T47D (cell line): ENCODE measurements around the gene TTF2.
"Not testable (repeated sequence)": the region's sequence is repeated elsewhere in the genome, so short reads cannot be mapped to it uniquely, and the experiment has no call there.

Source experiments
- DNase-seq, 2 experiments: peaks; one replicate each; pipeline versions ENCODE4 v3.0.0 to v3.0.0-alpha.2; 2011 to 2012; ENCODE audit warnings: low read depth in 1 of 2, low spot score in 1 of 2
- JUND ChIP-seq: IDR thresholded peaks from 2 replicates; pipeline ENCODE4 v1.6.1; 2012; ENCODE audit warnings: low read depth
- in situ Hi-C: cut with HindIII; loops from 2 replicates; pipeline ENCODE4 v1.10.0; 2016; ENCODE audit warnings: low sequenced_read_pairs, low pct_unique_long_range_greater_than_20kb

Gene TTF2

DNA sequence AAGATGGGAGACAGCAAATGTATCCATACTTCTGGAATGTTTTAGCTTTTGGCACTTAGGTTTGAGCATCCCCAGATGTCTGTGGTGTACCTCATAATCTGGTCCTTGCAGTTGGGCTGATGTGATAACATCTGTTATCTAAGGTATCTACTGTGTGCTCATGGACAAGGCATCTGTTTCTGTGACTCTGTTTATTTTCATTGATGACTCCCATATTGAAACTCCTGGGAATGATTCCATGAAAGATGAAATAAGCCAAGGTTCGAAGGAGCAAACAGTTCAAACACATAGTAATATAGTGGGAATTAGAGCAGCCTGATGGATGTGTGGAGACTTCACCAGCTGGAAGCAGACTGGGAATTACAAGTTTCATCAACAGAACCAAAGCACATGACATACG is 82.1 kb downstream of the TTF2 start:
- no peak for DNase-seq
- no peak for TF ChIP-seq JUND
- in situ Hi-C loops = no loop called here

DNA sequence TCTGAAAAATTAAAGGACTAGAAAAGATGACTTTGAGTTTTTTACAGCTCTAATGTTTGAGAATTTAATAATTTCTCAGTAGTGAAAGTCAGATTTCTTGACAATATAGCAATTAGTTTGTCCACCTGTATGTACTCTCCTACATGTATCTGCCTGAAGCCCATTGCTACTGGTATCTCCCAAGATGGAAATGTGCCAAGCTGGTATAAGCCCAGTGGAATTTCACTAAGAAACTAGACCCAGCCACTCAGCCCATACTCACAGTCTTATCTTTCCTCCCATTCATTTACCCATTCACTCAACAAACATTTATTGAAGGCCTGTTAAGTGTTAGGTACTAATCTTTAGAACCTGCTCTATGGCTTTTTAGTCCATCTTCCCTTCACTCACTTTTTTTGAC is 83.0 kb downstream of the TTF2 start:
- TF ChIP-seq JUND = no peak
- in situ Hi-C loops = no loop called here
- no peak for DNase-seq

DNA sequence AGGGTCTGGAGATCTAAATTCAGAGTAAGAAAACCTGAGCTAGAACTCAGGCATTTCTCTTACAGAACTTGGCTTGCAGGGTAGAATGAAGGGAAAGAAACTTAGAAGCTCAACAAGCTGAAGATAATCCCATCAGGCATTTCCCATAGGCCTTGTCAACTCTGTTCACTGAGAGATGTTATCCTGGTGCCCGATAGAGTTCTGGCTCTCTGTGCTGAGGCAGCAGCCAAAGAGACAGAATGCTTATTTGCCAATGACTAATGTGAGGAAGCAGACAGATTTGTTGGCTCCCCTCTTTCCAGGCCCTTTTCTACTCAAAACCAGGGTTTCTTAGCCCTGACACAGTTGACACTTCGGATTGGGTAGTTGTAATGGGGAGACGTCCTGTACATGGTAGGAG is 83.7 kb downstream of the TTF2 start:
- no peak for TF ChIP-seq JUND
- in situ Hi-C loops = no loop called here
- no peak for DNase-seq

DNA sequence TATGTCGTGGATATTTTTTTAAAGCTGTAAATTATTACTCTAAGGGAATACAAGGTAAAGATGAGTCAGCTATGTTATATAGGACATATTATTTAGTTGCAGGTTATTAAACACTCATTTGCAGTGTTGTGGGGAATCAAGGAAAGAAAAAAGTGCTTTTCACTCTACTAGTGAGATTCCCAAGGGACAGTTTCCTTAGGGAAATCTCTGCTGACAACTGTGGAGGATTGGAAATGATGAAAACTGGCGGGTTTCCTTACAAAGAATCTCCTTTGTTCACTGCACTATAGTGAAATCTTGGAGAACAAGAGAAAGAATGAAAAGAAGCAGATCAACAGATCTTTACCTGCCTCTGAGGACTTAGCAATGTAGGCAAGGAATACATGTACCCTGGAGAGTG is 85.9 kb downstream of the TTF2 start:
- in situ Hi-C loops = no loop called here
- DNase-seq = no peak
- TF ChIP-seq JUND = no peak

DNA sequence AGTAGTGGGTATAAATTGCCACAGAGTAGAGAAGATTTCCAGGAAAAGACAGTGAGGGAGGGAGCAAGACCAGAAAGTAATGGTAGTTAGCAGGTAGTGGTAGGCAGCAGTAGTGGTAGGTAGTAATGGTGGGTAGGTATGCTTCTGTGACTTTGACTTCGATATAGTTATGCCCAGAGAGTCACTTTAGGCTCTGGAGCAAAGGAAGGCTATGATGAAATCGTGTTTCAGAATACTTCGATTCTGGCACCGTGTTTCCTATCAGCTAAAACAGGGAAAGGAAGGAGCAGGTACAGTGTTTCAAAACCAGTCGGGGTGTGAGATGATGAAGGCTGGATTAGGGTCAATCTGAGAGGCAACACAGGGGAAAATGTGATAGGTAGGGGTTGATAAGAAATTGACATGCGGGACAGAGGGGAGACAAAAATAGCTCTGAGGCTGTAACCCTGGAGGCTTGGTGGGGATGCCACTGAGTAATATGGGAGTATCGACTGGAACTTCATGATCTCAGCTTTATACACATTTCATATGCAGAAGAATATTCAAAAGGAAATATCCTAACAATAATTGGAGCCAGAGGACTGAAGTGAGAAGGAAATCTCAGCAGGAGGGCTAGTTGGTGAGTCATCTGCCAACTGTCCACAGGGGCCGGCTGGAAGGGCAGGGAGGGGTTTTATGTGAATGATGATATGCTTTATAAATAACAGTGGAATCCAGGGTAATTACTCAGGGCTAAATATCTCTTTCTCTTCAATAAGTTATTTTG is 86.6 kb downstream of the TTF2 start:
- in situ Hi-C loops = no loop called here

DNA sequence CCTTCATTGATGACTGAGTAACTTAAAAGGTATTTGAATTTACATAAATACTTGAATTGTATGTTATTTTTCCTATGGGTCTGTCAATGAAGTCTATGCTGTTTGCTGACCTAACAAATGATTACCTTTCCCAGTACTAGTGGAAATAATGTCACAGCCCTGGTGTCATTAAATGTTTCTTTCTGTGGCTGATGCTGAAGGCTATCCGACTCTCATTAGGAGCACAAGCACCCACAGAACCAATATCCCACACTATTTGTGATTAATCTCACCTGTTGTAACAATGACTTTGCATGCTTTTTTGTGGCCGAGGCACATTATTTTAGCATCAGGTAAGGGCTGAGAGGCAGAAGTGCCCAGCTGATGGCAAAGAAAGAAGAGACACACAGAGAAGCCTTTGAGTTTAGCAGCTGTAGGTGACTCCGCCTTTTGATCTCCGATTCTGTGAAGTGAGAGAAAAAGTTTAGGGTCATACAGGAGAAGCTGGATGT is 87.3 kb downstream of the TTF2 start:
- TF ChIP-seq JUND = no peak
- no peak for DNase-seq
- in situ Hi-C loops = no loop called here

More for the DNA sequence above, 86.6 kb downstream of the TTF2 start:
- DNase-seq = no peak
- TF ChIP-seq JUND = no peak

DNA sequence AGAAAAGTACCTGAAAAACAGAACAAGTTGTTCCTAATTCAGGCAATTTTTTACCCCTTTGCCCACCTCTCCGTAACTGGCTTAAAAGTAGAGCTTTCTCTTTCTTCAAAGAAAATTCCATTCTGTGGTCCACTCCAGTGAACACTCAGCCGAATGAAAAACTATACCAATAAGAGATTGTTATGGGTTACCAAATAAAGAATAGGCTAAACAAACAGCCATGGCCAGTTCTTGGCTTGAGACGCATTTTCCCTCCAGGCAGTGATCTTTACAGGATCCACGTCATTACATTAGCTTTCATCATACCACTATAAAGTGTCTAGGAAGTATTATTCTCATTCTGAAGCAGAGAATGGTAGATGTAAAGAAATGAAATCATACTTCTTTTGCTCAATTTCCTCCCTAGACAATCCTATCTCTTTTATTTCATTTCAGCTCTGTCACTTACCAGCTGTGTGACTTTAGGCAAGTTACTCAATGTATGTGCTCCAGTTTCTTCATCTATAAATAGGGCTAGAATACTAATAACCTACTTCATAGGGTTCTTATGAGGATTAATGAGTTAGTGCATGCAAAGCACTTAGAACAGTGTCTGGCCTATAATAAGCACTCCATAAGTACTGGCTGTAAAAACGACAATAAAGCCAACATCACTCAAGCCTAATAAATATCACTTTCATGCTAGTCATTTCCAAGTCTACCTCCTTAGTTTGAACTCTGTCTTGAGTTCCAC is 87.9 kb downstream of the TTF2 start:
- in situ Hi-C loops = no loop called here
- peak in 1 of 2 experiments; percentile 46 for DNase-seq

DNA sequence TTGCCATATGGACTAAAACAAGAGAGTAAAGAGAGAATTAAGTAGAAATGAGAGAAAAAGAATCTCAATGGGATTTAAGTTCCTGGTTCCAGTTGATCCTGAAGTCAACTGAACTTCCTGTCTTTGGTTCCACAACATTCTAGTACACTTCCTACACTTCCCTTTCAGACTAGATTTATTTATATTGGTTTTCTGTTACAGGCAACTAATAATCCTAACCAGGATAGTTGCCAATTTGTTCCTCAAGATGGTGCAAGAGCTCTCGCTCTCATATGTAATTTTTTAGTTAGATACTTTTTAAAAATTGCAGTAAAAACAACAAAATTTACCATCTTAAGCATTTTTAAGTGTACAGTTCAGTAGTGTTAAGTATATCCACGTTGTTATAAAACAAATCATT is 90.2 kb downstream of the TTF2 start:
- in situ Hi-C loops = no loop called here
- DNase-seq = no peak
- no peak for TF ChIP-seq JUND

More for the DNA sequence above, 87.9 kb downstream of the TTF2 start:
- no peak for TF ChIP-seq JUND

DNA sequence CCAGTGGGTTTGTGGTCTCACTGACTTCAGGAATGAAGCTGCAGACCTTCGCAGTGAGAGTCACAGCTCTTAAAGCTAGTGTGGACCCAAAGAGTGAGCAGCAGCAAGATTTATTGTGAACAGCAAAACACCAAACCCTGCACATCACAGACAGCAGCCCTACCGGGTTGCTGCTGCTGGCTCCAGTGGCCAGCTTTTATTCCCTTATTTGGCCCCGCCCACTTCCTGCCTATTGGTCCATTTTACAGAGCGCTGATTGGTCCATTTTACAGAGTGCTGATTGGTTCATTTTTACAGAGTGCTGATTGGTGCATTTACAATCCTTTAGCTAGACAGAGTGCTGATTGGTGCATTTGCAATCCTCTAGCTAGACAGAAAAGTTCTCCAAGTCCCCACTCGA is 91.2 kb downstream of the TTF2 start:
- DNase-seq, in situ Hi-C loops: not testable (repeated sequence)
